Hepatocyte (in vitro differentiated cells): ENCODE measurements around the gene KIF6.

ENCODE experiments used
- EZH2phosphoT487 ChIP-seq: fragments of 200-600 bp; sonication (generic); IDR thresholded peaks from one replicate; pipeline ENCODE4 v1.6.1; 2018; ENCODE audit warnings: antibody characterized with exemption, mild to moderate bottlenecking, low read depth, moderate library complexity; ENCODE audit not compliant: unreplicated experiment, severe bottlenecking
- TF ChIP-seq, protein P1 (sequence below): fragments of 200-600 bp; sonication (generic); IDR thresholded peaks from 2 replicates; pipeline ENCODE4 v1.5.1; 2016; ENCODE audit warnings: antibody characterized with exemption, mild to moderate bottlenecking; ENCODE audit not compliant: poor library complexity

DNA sequence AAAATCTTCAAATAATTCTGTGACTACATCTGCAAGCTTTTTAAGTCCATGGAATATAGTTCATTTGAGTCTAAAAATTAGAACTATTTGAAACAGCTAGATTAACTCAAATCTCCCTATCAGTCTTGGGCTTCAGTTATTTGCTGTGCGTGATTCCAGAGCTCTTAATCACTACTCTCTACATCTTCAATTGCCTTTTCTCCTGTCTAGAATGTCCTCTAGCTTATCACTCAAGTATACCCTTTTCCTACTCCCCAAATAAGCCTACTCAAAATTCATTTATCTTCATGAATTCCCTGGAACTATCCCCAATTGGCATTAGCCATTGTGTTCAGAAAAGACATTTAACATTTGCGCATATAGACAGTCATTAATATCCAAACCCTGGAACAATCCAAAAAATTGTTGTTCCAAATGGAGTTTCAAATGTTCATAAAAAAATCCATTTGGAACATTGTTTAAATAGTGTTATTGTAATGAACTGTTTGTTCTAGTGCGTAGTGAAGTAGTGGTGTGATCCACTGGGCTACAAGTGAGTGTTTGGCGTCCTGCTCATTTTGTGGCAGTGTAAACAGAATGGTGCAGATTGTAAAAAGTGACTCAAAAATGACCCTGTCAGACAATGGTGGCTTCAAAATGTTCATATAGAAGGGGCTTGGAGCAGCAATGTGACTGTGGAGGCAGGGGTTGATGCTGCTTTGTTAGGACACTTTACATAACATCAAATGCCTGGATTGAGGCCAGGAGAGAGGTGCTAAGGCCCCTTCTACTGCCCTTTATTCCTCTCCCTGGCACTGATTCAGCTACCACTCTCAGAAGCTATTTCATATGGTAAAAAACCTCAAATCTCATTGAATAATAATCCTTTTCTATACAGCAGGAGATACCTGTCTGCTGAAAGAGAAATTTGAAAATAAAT is 122.3 kb downstream of the KIF6 start:
- TF ChIP-seq, protein P1, sequence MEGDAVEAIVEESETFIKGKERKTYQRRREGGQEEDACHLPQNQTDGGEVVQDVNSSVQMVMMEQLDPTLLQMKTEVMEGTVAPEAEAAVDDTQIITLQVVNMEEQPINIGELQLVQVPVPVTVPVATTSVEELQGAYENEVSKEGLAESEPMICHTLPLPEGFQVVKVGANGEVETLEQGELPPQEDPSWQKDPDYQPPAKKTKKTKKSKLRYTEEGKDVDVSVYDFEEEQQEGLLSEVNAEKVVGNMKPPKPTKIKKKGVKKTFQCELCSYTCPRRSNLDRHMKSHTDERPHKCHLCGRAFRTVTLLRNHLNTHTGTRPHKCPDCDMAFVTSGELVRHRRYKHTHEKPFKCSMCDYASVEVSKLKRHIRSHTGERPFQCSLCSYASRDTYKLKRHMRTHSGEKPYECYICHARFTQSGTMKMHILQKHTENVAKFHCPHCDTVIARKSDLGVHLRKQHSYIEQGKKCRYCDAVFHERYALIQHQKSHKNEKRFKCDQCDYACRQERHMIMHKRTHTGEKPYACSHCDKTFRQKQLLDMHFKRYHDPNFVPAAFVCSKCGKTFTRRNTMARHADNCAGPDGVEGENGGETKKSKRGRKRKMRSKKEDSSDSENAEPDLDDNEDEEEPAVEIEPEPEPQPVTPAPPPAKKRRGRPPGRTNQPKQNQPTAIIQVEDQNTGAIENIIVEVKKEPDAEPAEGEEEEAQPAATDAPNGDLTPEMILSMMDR, result no peak
- TF ChIP-seq EZH2phosphoT487, result no peak
